Left lung (tissue), 10 donors: ENCODE results near the gene MAGI1. TPM values are rescaled to one million over a fixed set of nuclear protein-coding genes. Genes with fewer than 3 reads are reported as not detected.

ENCODE experiments used
- ATAC-seq: fragments of 200-7000 bp; cut with Tn5 transposase; one replicate; pipeline ENCODE4 v1.9.1; 2020; ENCODE audit warnings: moderate library complexity
- DNase-seq, 4 donors: peaks; one replicate each; pipeline ENCODE4 v3.0.0-alpha.2; 2013 to 2020
- H3K27ac ChIP-seq, 2 donors: fragments of 200-600 bp; sonication (generic) in 1 of 2; one replicate each; pipeline versions ENCODE4 v1.5.0 to v1.8.0; 2020 to 2021
- H3K27me3 ChIP-seq, 2 donors: fragments of 200-600 bp; sonication (generic) in 1 of 2; one replicate each; pipeline versions ENCODE4 v1.5.0 to v1.8.0; 2020 to 2021
- H3K36me3 ChIP-seq, 2 donors: fragments of 200-600 bp; sonication (generic) in 1 of 2; one replicate each; pipeline versions ENCODE4 v1.5.0 to v1.8.0; 2020 to 2021
- H3K4me1 ChIP-seq, 2 donors: fragments of 200-600 bp; one replicate each; pipeline ENCODE4 v1.8.0; 2021
- H3K4me3 ChIP-seq, 2 donors: fragments of 200-600 bp; sonication (generic) in 1 of 2; one replicate each; pipeline versions ENCODE4 v1.5.0 to v1.8.0; 2020 to 2021; ENCODE audit warnings: mild to moderate bottlenecking in 1 of 2
- H3K9me3 ChIP-seq, 2 donors: fragments of 200-600 bp; sonication (generic) in 1 of 2; one replicate each; pipeline versions ENCODE4 v1.5.0 to v1.8.0; 2020 to 2021
- intact Hi-C, 2 donors: fragments of 100-400 bp; cut with DNase I; formaldehyde crosslinking; loops; one replicate each; pipeline versions ENCODE4 v1.11.2 to v1.14.2; 2022
- polyA plus RNA-seq, 6 donors: library from polyadenylated mRNA; unstranded; fragments of 120-200 nt; gene quantifications; one replicate each; pipeline ENCODE4 v1.2.1, GENCODE V29; 2013; ENCODE audit not compliant: insufficient read length in 6 of 6
- total RNA-seq, 2 donors: library from RNA; stranded (reverse); fragmentation: NEBNext Ultra II Directional; extraction: Animal tissue kit (Norgen Biotek cat#: 25700); gene quantifications; one replicate each; pipeline ENCODE4 v1.2.1, GENCODE V29; 2021
- TF ChIP-seq, protein P1 (sequence below), 2 donors: fragments of 200-600 bp; sonication (generic) in 1 of 2; IDR thresholded peaks; one replicate each; pipeline versions ENCODE4 v1.5.0 to v1.8.0; 2021; ENCODE audit warnings: antibody characterized with exemption in 2 of 2
- donor health status: DM: no; HTN: yes; CAD: no.
- donor health status: DM: no; HTN: no; CAD: no.

Gene MAGI1
- total and polyA plus RNA-seq, 8 donors, result 25.4 to 32.0 (median 28.7) TPM

DNA sequence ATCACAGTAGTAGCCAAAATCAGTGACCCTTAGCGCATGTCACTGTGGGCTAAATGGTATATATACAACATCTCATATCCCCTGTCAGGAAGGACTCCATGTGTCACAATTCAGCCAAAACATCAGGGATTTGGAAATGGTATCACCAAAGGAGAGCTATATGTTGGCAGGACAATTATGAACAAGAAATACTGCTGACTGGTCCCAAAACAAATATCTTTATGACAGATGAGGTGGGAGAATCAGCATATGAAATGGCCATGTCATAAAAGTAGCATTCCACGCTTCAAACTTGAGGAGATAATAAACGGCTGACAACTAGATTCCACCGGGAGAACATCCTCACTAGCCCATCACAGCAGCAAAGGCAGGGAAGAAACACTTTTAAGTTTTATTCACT is 158.4 kb downstream of the MAGI1 start:
- Histone ChIP-seq H3K36me3 (no peaks in the 10 kb centered on the region), H3K4me3 (no peak overlapping the region), H3K27ac (no peak overlapping the region), H3K4me1 (peaks cover 4 to 6% of the 10 kb centered on the region in 2 donors), H3K27me3 (no peaks in the 10 kb centered on the region), H3K9me3 (no peaks in the 10 kb centered on the region)
- TF ChIP-seq, protein P1, sequence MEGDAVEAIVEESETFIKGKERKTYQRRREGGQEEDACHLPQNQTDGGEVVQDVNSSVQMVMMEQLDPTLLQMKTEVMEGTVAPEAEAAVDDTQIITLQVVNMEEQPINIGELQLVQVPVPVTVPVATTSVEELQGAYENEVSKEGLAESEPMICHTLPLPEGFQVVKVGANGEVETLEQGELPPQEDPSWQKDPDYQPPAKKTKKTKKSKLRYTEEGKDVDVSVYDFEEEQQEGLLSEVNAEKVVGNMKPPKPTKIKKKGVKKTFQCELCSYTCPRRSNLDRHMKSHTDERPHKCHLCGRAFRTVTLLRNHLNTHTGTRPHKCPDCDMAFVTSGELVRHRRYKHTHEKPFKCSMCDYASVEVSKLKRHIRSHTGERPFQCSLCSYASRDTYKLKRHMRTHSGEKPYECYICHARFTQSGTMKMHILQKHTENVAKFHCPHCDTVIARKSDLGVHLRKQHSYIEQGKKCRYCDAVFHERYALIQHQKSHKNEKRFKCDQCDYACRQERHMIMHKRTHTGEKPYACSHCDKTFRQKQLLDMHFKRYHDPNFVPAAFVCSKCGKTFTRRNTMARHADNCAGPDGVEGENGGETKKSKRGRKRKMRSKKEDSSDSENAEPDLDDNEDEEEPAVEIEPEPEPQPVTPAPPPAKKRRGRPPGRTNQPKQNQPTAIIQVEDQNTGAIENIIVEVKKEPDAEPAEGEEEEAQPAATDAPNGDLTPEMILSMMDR (IDR thresholded peaks at IDR 0.05), result no peak
- DNase-seq, result no peak
- ATAC-seq, result no peak
- intact Hi-C loops, result no loop called here

DNA sequence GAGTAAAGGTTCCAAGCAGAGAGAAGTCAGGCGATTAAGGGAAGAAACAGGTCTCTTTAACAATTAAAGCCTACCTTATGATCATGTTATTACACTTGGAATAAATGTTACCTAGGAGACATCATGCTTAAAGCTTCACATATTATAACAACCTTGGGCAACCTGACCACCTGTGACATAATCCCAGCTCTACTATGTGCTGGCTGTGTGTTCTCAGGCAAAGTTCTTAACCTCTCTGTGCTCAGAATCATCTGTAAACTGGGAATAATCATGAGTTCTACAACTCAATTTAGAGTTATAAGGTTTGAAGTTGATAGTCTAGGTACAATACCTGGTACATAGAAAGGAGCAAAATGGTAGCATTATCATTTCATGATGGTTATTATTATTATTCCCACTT is 159.3 kb downstream of the MAGI1 start:
- Histone ChIP-seq H3K4me1 (peaks cover 4 to 6% of the 10 kb centered on the region in 2 donors), H3K9me3 (no peaks in the 10 kb centered on the region), H3K27ac (no peak overlapping the region), H3K36me3 (no peaks in the 10 kb centered on the region), H3K4me3 (no peak overlapping the region), H3K27me3 (no peaks in the 10 kb centered on the region)
- DNase-seq (no peak), ATAC-seq (no peak)
- intact Hi-C loops, result no loop called here
- TF ChIP-seq, protein P1 (IDR thresholded peaks at IDR 0.05), result no peak

DNA sequence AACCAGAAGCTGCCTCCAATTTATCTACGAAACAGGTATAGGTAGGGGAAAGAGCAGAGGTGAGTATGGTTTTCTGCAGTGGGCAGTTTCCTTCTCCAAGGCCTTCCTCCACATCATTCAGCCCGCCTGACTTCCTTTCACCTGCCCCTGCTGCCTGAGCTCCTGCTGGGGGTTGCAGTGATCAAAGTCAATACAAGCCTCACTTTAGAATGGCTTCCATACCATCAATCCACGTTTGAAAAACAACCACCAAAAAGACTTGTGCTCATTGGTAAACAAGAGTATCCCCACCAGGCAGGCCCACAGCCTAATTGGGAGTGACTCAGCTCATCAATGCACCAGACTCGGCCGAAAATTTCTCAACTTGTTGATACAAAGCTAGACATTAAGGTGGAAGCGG is 159.9 kb downstream of the MAGI1 start:
- TF ChIP-seq, protein P1 (IDR thresholded peaks at IDR 0.05), result no peak
- H3K27ac ChIP-seq, result no peak overlapping the region
- H3K36me3 ChIP-seq, result no peaks in the 10 kb centered on the region
- no peaks in the 10 kb centered on the region for H3K27me3 ChIP-seq
- H3K9me3 ChIP-seq, result no peaks in the 10 kb centered on the region
- ATAC-seq (no peak), DNase-seq (no peak)
- H3K4me3 ChIP-seq, result no peak overlapping the region
- intact Hi-C loops, result no loop called here
- H3K4me1 ChIP-seq, result peaks cover 4 to 5% of the 10 kb centered on the region in 2 donors

DNA sequence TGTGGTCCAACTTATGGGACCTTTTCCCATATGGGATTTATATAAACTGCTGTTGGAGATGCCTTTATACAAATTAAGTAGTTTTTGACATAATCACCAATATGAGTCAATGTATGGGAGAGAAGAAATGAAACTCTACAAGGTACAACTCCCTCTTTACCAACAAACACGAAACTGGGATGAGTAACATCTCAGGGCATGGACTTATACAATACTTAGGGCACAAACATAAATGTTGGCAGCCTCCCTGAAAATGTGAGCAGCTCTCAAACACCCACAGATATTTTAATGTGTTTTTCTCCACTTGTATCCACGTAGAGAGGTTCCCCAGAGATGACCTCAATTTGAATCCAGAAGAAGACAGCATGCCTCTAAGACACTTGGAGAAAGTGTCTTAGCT is 161.6 kb downstream of the MAGI1 start:
- H3K27ac ChIP-seq, result no peak overlapping the region
- ATAC-seq (no peak), DNase-seq (no peak)
- TF ChIP-seq, protein P1 (IDR thresholded peaks at IDR 0.05), result no peak
- H3K4me1 ChIP-seq, result no peaks in the 10 kb centered on the region
- no peak overlapping the region for H3K4me3 ChIP-seq
- no peaks in the 10 kb centered on the region for H3K9me3 ChIP-seq
- intact Hi-C loops, result no loop called here
- no peaks in the 10 kb centered on the region for H3K36me3 ChIP-seq
- H3K27me3 ChIP-seq, result no peaks in the 10 kb centered on the region

DNA sequence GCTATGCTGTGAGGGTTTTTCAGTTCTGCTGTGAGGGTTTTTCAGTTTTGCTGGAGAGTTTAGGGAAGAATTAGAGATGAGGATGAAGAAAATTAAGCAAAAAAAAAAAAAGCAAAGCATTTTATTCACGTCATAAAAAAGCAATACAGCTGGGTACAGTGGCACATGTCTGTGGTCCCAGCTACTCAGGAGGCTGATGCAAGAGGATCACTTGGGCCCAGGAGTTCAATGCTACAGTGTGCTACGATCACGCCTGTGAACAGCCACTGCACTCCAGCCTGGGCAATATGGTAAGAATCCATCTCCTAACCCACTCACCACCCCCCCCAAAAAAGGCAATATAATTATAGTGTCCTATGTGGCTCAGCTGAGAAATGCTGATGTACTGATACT is 162.7 kb downstream of the MAGI1 start:
- Histone ChIP-seq H3K4me3 (no peak overlapping the region), H3K27me3 (no peaks in the 10 kb centered on the region), H3K9me3 (no peaks in the 10 kb centered on the region), H3K4me1 (no peaks in the 10 kb centered on the region), H3K27ac (no peak overlapping the region), H3K36me3 (no peaks in the 10 kb centered on the region)
- no peak for ATAC-seq
- TF ChIP-seq, protein P1 (IDR thresholded peaks at IDR 0.05), result no peak
- no peak for DNase-seq
- intact Hi-C loops, result no loop called here
